SK-MEL-5 (cell line): Measurements from ENCODE around the gene PGM5. TPM values are rescaled to one million over a fixed set of nuclear protein-coding genes. Genes with fewer than 3 reads are reported as not detected.

ENCODE experiments used
- DNase-seq: peaks from one replicate; pipeline ENCODE4 v3.0.0-alpha.2; 2016; ENCODE audit warnings: low read depth, low spot score
- in situ Hi-C: cut with HindIII; loops from 2 replicates; pipeline ENCODE4 v1.10.0; 2016; ENCODE audit warnings: low sequenced_read_pairs, high pct_unique_total_duplicates, low pct_unique_long_range_greater_than_20kb
- total RNA-seq: library from RNA; depleted of rRNA; stranded (reverse); fragments of >200 nt; shearing (Covaris generic); gene quantifications from 2 replicates; pipeline ENCODE4 v1.2.3, GENCODE V29; 2014

Gene PGM5
- total RNA-seq, 1 experiment from 2014 or later = 4.9 TPM

GRCh38 chr9:68418259-68418845, 61.9 kb downstream of the PGM5 start:
- no peak for DNase-seq
- in situ Hi-C loops = no loop called here

GRCh38 chr9:68419901-68420300, 63.5 kb downstream of the PGM5 start:
- no peak for DNase-seq
- in situ Hi-C loops = no loop called here

GRCh38 chr9:68426755-68427154, 70.3 kb downstream of the PGM5 start:
- DNase-seq = no peak
- in situ Hi-C loops = no loop called here

- no peak for DNase-seq
- in situ Hi-C loops = no loop called here
Observed at GRCh38 chr9:68427216-68427977, 71.0 kb downstream of the PGM5 start.

- no peak for DNase-seq
- in situ Hi-C loops = no loop called here
Observed at GRCh38 chr9:68428481-68428880, 72.1 kb downstream of the PGM5 start.

GRCh38 chr9:68429631-68430030, 73.2 kb downstream of the PGM5 start:
- in situ Hi-C loops = no loop called here
- DNase-seq = no peak

GRCh38 chr9:68431307-68431706, 74.9 kb downstream of the PGM5 start:
- in situ Hi-C loops = no loop called here
- DNase-seq = no peak

- in situ Hi-C loops = no loop called here
- no peak for DNase-seq
Observed at GRCh38 chr9:68433531-68434110, 77.2 kb downstream of the PGM5 start.

- no peak for DNase-seq
- in situ Hi-C loops = no loop called here
Observed at GRCh38 chr9:68437785-68438184, 81.4 kb downstream of the PGM5 start.

GRCh38 chr9:68443624-68444023, 87.2 kb downstream of the PGM5 start:
- no peak for DNase-seq
- in situ Hi-C loops = no loop called here

GRCh38 chr9:68446836-68447235, 90.4 kb downstream of the PGM5 start:
- DNase-seq = no peak
- in situ Hi-C loops = no loop called here

GRCh38 chr9:68447611-68448010, 91.2 kb downstream of the PGM5 start:
- in situ Hi-C loops = no loop called here
- DNase-seq = no peak

GRCh38 chr9:68454579-68455334, 98.3 kb downstream of the PGM5 start:
- DNase-seq = no peak
- in situ Hi-C loops = no loop called here

GRCh38 chr9:68455451-68455850, 99.0 kb downstream of the PGM5 start:
- DNase-seq = no peak
- in situ Hi-C loops = no loop called here

- DNase-seq = no peak
- in situ Hi-C loops = no loop called here
Observed at GRCh38 chr9:68457803-68458202, 101.4 kb downstream of the PGM5 start.

GRCh38 chr9:68458918-68459317, 102.5 kb downstream of the PGM5 start:
- in situ Hi-C loops = no loop called here
- no peak for DNase-seq

GRCh38 chr9:68462105-68462775, 105.8 kb downstream of the PGM5 start:
- no peak for DNase-seq
- in situ Hi-C loops = no loop called here

- DNase-seq = no peak
- in situ Hi-C loops = no loop called here
Observed at GRCh38 chr9:68470067-68470466, 113.7 kb downstream of the PGM5 start.
